Measurements from ENCODE around the gene BCL6. TPM values are rescaled to one million over a fixed set of nuclear protein-coding genes. Genes with fewer than 3 reads are reported as not detected.

BCL6 gene
- total RNA-seq, 1 experiment from 2014 or later = 2.3 TPM

GRCh38 chr3:187677604-187678003 is 67.7 kb downstream of the BCL6 start:
- DNase-seq (ENCODE audit: low read depth) = no peak

- no peak for DNase-seq (ENCODE audit: low read depth)
These were observed 72.3 kb downstream of the BCL6 start for GRCh38 chr3:187673012-187673411.

Other genes starting within 250 kb of the BCL6 start
- not detected in 2 replicates for gene SST, start 75.1 kb downstream of the BCL6 start, total RNA-seq (2014; rRNA removed; shearing (Covaris generic))
- gene RTP2, start 42.9 kb downstream of the BCL6 start, total RNA-seq (2014; rRNA removed; shearing (Covaris generic)) = not detected in 2 replicates